ENCODE data around the gene FBXO28.
"Not testable (repeated sequence)": the region's sequence is repeated elsewhere in the genome, so short reads cannot be mapped to it uniquely, and the experiment has no call there.

The FBXO28 gene

GRCh38 chr1:224113918-224114786 is at the start of gene FBXO28:
Gene FBXO28 (plus strand): TSS chr1:224114111. CDS start chr1:224114130, 19 bp downstream.
- DNase-seq, result peak; percentile 94

GRCh38 chr1:224064150-224064549 is 49.8 kb upstream of the FBXO28 start:
- no peak for DNase-seq

- no peak for DNase-seq
These were observed 48.5 kb upstream of the FBXO28 start for GRCh38 chr1:224065455-224065854.

DNA sequence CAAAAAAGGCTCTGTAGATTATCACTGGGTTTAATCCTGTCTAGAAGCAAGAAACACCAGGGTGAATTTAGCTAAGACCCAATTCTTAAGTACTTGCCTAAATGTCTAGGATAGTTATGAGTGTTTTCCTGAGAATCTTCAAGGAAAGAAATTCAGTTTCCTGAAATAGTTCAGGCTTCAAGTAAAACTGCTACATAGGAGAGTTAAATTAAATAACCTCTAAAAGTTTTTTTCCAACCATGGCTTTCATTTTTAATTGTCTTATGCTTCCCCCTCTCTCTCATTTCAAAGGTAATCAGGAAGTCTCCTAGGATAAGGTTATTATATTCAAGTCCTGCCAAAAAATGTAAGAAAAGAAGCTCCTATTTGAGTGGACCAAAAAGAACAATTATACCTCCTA is 46.7 kb upstream of the FBXO28 start:
- no peak for DNase-seq

DNA sequence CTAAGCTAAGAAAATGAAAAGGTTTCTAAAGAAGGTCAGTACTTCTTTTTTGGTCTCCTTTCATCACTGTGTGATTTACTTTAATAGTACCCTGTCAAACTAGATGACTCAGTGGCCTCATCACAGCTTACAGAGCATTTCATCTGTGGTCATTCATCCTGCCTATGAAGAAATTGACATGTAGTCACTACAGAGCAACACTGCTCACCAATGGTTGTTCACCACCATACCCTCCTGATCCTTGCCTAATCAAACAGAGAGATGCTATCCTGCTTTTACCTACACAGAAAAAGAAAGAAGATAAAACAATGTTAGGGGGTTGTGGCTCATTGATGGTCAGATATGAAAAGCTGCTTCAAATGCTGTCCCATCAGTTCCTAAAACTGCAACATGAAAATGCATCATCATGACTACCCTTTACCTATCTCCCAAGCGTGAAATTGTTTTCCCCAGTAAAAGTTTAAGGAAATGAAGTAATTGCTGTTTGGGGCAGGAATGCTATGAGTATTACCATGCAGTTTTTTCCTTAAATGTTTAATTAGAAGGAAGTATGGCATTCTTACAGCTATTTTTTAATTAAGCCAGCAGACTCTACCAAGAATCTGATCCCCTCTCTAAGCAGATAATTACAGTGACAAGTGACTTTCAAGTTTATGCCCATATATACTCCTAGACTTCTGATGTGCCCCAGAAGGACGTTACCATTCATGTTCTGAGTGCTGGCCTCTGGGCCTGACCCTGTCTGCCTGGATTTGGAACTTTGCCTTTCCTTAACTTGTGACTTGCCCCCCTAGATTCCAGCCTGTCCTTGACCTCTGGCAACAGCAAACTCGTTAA is 46.1 kb upstream of the FBXO28 start:
- DNase-seq, result no peak

DNA sequence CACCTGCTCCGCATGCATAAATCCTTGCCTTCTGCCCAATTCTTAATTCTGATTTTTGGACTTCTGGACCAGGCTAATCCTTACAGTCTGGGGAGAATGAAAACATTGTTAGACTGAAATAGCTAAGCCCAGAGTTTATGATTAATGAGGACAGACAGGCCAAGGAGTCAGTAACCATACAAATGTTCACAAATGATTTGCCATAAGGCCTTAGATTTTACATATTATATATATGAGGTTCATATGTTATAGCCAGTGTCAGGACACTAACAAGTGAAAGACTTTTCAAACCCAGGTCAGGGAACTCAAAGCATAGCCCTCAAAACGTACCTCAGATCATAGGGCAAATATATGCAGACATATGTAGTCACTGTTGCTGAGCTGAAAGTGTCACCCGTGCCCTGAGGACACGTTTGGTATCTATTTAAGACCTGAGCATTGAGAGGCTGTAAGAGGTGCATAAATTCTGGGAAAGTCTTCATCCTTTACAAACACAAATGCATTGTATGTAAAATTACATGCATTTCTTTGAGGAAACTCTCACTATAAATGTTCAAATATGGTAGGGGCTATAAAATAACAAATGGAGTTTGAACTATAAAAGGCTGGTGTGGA is 45.3 kb upstream of the FBXO28 start:
- DNase-seq, result no peak

- no peak for DNase-seq
These were observed 44.8 kb upstream of the FBXO28 start for GRCh38 chr1:224069138-224069537.

GRCh38 chr1:224070521-224070920 is 43.4 kb upstream of the FBXO28 start:
- no peak for DNase-seq

DNA sequence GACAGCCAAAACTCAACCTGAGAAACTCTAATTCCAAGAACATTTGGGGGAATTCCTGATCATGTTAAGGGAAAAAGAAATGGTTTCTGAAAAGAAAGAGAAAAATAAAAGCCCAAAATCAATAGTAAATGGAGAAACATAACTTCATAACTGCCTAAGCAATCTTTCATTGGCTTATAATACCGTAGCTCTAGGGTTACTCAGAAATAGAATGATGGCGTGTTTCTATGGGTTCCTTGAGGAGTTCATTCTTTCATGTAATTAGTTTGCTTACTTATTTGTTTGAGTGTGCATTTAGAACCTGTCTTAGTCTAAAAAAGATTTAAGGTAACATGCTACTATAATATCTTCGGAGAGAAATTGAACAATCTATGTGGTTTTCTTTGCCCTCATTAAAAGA is 37.5 kb upstream of the FBXO28 start:
- DNase-seq, result no peak

- not testable (repeated sequence) for DNase-seq
These were observed 34.3 kb upstream of the FBXO28 start for GRCh38 chr1:224079644-224080043.

DNA sequence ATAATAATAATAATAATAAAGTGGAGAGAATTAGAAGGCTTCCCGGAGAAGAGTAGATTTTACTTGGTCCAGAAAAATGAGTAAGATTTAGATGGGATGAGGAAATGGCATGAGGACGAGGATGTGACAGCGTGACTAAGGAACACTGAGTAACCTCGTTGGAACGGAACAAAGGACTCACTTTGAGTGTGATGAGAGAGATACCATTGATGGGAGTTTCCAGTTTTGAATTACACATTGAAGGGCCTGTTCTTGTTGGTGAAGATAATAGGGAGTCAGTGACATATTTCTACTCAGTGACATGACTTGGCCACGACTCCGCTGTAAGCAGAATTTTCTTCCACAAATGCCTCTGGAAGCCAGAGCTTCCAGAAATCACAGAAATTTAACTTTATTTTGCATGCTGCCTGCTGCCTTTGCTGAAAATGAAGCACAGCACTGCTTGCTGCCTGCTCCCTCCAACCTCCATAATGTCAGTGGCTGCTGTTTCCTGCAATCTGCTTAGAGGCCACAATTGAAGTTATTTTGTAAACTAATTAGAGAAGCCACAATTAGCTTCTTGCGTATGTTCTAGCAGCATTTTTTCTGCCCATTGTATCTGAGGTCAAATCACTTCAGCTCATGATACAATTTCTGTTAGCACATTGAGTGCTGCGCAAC is 33.7 kb upstream of the FBXO28 start:
- no peak for DNase-seq

GRCh38 chr1:224081604-224082003 is 32.3 kb upstream of the FBXO28 start:
- DNase-seq, result no peak

DNA sequence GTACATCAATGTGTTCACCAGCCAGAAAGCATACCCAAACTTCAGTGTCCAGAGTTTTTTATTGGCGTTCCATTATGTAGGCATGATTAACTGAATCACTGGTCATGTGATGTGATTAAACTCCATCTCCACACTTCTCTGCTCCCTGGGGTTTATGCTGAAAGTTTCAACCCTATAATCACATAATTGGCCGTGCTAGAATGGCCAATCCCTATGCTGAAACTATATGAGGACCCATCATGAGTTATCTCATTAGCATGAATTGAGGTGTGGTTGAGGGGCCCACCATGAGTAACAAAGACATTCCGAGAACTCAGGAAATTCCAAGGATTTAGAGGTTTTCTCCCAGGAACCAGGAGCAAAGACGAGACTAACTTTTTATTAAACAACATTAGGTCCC is 31.8 kb upstream of the FBXO28 start:
- no peak for DNase-seq

GRCh38 chr1:224084867-224085266 is 29.0 kb upstream of the FBXO28 start:
- DNase-seq, result no peak

GRCh38 chr1:224085421-224086108 is 28.3 kb upstream of the FBXO28 start:
- DNase-seq, result no peak

DNA sequence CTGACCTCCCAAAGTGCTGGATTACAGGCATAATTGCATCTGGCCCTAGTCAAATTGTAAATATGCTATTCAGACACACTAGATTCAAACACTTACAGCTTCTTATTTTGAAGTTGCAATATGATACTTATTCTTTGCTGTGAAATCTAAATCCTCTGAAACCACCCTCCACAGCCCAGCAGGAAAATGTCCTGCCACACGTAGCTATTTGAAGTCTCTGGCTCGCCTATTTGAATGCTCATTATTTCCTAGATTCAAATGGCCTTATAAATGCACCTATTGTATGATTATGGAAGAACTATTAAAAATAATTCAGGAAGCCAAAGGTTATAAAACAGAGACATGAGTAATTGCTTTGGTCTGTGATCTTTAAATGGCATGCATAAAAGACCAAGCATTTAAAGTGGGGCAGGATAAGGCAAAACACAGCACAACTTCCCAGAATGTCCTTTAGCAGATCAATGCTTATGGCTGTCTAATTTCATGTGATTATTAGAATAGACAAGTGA is 26.6 kb upstream of the FBXO28 start:
- DNase-seq, result no peak

DNA sequence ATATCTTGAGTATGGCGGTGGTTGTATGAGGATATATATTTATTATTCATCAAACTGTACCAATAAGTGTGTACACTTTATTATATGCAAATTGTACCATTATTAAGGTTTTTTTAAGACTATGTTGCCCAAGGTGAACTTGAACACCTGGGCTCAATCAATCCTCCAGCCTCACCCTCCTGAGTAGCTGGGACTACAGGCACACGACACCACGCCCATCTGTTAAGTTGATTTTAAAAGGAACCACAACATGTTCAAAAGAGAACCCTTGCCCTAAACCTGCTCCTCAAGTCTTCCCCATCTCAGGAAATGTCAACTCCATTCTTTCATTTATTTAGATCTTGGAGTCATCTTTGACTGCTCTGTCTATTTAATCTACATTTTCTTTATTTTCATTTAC is 24.3 kb upstream of the FBXO28 start:
- DNase-seq, result no peak

DNA sequence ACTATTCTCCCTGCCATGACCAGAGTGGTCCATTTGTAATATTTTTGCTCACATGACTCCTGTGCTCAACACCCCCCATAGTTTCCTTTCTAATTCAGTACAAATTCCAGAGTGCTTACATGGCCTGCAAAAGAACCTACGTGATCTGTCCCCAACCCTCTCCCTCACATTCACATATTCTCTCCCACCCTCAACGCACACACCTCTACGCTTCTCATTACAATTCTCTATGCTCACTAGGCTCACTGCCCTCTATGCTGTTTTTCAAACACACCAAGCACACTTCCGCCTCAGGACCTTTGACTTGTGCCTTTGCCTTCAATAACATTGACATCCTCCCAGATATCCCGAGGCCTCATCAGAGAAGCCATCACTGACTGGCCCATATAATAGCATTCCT is 23.8 kb upstream of the FBXO28 start:
- DNase-seq, result no peak

DNA sequence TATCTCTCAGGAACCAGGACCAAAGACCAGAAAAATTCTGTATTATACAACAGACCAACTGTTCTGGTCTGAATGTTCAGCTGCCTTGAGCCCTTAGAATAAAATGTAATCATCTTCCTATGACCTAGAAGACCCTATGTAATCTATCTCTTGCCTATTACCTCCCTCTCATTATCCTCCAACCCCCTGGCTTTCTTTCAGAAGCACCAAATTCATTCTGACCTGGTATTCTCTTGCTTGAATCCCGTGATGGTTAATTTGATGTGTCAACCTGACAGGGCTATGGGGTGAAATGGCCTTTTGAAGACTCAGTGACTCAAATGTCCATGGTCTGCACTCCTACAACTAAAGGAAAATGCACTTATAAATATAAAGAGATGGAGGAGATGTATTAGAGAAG is 21.8 kb upstream of the FBXO28 start:
- DNase-seq, result no peak

DNA sequence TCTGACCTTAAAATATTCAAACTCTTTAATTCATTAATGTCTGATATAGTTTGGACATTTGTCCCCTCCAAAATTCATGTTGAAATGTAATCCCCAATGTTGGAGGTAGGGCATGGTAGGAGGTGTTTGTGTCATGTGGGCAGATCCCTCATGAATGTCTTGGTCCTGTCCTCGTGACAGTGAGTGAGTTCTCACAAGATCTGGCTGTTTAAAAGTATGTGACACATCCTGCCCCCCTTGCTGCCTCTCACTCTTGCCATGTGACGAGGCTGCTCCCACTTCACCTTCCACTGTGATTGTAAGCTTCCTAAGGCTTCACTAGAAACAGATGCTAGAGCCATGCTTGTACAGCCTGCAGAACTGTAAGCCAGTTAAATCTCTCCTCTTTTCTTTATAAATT is 21.3 kb upstream of the FBXO28 start:
- no peak for DNase-seq

DNA sequence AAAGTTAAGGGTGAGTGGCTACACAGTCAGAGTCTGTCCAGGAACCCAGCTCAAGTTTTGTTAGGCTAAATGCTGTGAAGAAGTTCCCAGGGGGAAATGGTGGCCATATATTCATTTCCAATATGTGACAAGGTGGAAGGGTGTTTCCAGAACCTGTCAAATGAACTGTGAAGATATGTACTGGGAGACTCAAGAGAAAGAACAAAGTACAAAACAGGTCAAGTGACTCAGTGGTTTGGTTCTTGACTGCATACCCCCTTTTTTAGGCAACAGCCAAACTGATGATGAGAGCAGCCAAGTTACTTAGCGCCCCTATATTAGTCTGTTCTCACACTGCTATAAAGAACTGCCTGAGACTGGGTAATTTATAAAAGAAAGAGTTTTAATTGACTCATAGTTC is 18.6 kb upstream of the FBXO28 start:
- DNase-seq, result no peak

GRCh38 chr1:224095867-224096266 is 18.0 kb upstream of the FBXO28 start:
- DNase-seq, result no peak

Data from CD4-positive, alpha-beta T cell treated with Interleukin-10 for 1 hour (primary cell).